Cortex of kidney (tissue), 1 donor: Measurements from ENCODE around the gene TRMT61A.
"Not testable (repeated sequence)": the region's sequence is repeated elsewhere in the genome, so short reads cannot be mapped to it uniquely, and the experiment has no call there.

Experiments used
- DNase-seq: peaks from one replicate; lab custom pipeline; 2025; lab: John Stamatoyannopoulos, UW

TRMT61A gene

DNA sequence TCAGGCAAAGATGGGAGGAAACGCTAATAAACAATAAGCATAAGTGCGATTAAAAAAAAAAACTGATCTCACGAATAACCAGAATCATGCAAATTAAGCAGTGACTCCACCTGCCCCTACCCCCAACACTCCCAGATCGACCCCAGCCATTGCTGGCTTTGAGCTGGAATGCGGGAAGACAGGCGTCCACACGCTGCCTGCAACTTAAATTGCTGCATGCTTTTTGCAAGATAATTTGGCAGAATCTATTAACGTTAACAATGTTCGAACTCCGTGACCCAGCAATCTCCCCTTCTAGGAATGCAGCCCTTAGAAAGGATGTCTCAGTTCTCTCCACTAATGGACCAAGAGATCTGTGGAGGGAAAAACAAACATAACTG, 5.4 kb upstream of the TRMT61A start:
- DNase-seq: no peak

- no peak for DNase-seq
Observed at GRCh38 chr14:103524002-103524935, 4.7 kb upstream of the TRMT61A start.

DNA sequence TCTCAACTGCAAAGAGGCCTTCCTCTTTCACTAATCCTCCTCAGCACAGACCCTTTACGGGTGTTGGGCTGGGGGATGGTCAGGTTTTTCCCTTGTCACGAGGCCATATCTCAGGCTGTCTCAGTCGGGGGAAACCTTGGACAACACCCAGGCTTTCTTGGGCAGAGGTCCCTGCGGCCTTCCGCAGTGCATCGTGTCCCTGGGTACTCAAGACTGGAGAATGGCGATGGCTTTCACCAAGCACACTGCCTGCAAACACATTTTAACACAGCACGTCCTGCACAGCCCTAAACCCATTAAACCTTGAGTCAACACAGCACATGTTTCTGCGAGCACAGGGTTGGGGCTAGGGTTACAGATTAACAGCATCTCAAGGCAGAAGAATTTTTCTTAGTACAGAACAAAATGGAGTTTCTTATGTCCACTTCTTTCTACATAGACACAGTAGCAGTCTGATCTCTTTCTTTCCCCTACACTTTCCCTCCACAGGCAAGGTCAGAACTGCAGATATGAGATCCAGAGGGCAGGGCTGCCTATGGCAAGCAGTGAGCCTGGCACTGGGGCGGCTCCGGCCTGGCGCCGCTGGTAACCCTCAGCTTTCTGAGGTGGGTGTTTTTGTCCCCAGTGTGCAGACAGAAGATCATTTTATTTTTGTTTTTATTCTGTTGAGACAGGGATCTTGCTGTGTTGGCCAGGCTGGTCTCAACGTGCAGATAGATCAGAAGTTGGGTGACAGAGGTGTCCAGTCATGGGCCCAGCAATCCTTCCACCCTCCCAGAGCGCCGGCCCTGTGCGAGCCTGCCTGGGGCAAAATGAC, 3.4 kb upstream of the TRMT61A start:
- DNase-seq: not testable (repeated sequence)

- DNase-seq: no peak
Observed at GRCh38 chr14:103526247-103526913, 2.6 kb upstream of the TRMT61A start.

DNA sequence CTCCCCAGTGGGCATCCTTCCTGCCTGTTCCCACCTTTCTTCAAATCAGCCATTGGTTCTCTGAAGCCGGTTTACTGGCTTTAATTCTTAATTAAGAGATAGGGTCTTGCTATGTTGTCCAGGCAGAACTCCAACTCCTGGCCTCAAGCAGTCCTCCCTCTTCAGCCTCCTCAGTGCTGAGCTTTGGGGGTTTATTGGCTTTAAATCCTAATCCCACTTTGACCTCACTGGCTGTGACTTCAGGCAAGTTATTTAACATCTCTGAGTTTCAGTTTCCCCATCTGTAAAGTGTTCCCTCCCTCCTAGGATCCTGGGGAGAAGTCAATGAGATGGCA, 2.1 kb upstream of the TRMT61A start:
- DNase-seq: no peak

- no peak for DNase-seq
Observed at GRCh38 chr14:103527408-103528145, 1.4 kb upstream of the TRMT61A start.

GRCh38 chr14:103528146-103528586, 830 bp upstream of the TRMT61A start:
- no peak for DNase-seq

DNA sequence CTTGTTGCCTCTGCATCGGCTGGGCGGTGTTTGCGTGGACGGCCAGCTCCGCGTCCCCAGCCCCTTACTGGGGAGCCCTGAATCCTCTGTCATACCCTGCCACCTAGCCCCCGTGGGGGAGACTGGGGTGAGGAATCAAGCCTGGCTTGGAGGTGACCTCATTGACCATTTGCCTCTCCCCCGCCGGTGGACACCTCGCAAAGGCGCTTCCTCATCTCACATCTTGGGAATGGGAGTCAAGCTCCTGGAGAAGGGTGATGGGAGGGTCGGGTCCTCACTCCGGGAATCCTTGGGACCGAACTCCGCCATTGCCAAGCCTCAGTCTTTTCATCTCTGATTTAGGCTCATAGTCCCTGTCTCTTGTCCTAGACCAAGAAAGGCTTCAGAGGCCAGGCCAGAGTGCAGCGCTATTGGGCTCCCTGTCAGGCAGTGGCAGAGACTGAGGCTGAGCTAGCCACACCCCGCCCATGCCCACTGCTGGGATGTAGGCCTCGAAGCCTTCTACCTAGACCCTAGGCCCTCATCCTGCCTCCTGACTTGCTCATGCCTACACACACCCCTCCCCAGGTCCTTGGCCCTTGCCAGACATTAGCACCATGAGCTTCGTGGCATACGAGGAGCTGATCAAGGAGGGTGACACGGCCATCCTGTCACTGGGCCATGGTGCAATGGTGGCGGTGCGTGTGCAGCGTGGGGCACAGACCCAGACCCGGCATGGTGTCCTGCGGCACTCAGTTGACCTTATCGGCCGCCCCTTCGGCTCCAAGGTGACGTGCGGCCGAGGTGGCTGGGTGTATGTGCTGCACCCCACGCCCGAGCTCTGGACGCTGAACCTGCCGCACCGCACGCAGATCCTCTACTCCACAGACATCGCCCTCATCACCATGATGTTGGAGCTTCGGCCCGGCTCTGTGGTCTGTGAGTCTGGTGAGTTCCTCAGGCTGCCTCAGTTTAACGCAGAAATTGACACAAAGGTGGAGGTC, 678 bp downstream of the TRMT61A start:
- no peak for DNase-seq

- DNase-seq: no peak
Observed at GRCh38 chr14:103530390-103530789, 1.4 kb downstream of the TRMT61A start.

DNA sequence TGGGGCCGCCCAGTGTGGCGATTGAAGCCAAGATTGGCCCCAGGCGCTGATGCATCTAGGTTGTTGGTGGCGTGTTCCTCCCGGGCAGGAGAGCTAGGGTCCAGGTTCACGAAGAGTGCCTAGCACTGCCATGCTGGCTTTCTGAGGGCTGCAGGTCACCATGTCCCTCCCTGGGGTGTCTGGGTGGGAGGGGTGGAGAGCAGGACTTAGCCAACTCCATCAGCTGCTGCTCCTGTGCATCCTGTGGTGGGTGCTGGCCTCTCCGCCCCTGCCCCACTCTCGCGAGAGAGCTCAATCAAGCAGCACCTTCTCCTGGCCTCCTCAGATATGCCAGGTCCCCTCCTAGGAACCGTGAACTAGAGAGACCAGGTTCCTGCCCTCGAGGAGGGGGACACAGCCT, 1.8 kb downstream of the TRMT61A start:
- no peak for DNase-seq

DNA sequence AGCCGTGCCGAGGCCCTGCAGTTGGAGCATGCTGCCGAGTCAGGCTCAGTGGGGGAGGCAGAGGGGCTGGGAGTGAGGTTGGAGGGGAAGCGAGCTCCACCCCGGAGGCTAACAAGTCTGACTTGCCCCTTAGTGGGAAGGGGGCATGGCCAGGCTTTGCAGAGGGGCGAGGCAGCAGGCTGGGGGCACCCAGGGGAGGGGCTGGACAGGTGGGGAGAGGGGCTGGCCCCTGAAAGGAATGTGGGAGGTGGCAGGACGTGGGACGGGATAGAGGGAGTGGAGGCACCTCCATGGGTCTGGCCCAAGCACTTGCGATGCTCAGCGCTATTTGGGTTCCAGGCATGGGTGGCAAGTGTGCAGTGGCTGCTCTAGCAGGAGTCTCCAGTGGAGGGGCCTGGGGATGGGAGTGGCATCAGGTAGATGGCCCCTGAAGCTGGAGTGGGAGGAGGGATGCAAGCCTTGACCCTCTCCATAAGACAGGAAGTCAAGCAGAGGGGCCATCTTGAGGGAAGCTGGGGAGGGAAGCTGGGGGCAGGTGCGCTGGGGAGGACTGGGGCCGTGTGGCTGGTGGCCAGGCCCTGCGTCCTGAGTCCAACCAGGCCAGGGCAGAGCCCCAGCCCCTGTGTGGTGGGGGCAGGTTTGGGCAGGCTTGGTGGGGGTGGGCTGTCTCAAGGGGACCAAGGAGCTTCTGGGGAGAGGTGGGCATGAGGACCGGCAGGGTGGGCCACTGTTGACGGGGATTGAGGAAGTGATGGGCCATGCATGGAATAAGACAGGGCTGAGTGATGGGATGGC, 2.6 kb downstream of the TRMT61A start:
- no peak for DNase-seq

DNA sequence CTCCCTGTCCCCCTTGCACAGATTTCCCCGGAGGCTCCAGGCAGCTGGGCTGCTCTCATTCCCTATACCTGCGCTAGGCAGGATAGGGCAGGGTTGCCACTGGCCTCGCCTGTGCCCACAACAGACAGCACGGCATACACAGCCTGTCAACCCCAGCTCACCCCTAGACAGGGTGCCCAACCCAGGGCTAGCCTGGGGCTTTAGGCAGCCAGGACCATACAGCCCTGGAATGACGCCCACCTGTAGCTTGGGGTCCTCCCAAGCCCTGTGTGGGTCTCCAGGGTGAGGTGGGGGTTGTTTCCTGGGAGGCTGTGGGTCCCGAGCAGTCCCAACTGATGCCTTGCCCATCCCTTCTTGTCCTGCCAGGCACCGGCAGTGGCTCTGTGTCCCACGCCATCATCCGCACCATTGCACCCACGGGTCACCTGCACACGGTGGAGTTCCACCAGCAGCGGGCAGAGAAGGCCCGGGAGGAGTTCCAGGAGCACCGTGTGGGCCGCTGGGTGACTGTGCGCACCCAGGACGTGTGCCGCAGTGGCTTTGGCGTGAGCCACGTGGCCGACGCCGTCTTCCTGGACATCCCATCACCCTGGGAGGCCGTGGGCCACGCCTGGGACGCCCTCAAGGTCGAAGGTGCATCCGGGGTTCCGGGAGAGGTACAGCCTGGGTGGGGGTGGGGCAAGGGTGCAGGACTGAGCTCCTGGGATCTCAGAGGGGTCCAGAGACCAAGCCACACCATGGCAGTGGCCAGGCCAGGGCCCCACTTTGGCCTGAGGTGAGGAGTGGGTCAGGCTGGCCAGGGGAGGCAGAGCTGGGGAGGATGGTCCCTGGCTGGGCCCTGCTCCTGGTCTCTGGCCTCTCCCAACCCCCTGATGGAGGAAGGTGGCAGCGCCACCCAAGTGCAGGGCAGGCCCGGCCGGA, 3.5 kb downstream of the TRMT61A start:
- no peak for DNase-seq

- no peak for DNase-seq
Observed at GRCh38 chr14:103533137-103533998, 4.4 kb downstream of the TRMT61A start.

- DNase-seq: no peak
Observed at GRCh38 chr14:103533999-103534575, 5.1 kb downstream of the TRMT61A start.

DNA sequence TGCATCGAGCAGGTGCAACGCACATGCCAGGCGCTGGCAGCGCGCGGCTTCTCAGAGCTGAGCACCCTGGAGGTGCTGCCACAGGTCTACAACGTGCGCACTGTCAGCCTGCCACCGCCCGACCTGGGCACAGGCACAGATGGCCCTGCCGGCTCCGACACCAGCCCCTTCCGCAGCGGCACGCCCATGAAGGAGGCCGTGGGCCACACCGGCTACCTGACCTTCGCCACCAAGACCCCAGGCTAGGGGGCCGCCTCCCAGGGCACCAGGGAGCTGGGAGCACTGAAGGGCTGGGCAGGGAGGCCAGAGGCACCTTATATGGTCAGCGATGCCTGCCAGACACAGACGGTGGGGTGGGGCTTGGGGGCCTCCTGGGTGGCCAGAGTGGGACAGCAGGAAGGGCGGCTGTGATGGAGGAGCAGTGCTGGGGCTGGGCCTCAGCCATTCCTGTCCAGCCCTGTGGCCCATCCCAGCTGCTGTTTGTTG, 5.6 kb downstream of the TRMT61A start:
- DNase-seq: no peak

DNA sequence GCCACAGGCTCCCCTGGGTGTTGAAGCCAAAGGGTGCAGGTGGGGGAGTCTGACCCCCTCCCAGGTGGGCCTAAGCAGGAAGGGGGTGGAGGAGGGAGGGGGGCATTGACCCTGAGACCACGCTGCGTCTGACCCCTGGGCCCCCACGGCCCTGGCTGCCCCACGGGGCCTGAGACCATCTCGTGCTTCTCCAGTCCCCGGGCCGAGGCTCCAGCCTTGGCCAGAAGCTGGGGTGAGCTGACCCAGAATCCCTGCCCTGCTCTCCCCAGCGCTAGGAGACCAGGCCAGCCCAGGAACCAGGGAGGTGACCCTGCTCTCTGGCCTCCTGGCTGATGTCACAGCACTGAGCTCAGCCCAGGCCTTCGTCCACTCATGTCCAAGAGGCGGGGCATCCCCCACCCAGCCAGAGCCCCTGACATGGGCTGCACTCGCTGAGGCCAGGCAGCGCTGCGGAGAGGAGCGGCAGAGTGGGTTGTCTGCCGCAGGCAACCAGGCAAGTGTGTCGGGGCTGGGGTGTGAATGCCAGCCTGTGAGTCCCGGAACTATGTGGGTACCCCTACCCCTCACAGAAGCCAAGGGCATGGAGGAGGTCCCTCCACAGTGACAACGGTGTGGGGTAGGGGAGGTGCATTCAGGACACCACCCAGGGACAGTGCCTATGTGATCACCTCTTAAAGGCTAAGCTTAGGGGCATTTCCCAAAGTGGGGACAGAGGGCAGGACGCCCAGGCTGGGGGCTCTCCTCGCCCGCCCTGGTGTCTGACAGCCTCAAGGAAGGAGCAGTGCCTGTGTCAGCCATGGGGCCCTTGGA, 6.3 kb downstream of the TRMT61A start:
- DNase-seq: no peak
